H1 (cell line): ENCODE measurements around the gene CCDC86. TPM values are rescaled to one million over a fixed set of nuclear protein-coding genes. Genes with fewer than 3 reads are reported as not detected.

Source experiments
- CTCF ChIA-PET: fragments of 300-600 bp; sonication (Branson Sonifier 250); formaldehyde crosslinking; loops from one replicate; lab custom pipeline; 2021; ENCODE audit not compliant: partially characterized antibody; lab: Charles Lee
- POLR2A ChIA-PET: fragments of 300-600 bp; sonication (Branson Sonifier 250); formaldehyde crosslinking; loops from one replicate; lab custom pipeline; 2021; ENCODE audit warnings: inconsistent platforms; ENCODE audit not compliant: partially characterized antibody; lab: Charles Lee
- DNase-seq, 2 experiments: peaks; one replicate each; pipeline versions ENCODE4 v3.0.0 to v3.0.0-alpha.2; 2010 to 2022; ENCODE audit warnings: low spot score in 2 of 2, low read depth in 1 of 2, mixed read lengths in 1 of 2
- FAIRE-seq: peaks from 2 replicates; lab custom pipeline; 2011; peaks lifted over from hg19 to GRCh38; lab: Jason Lieb, UNC
- H2AFZ ChIP-seq: 2 replicates; pipeline ENCODE4 v1.8.1; 2012; ENCODE audit warnings: low read length, inconsistent platforms
- H2AK5ac ChIP-seq: 2 replicates; pipeline ENCODE4 v1.6.1; 2013; ENCODE audit warnings: low read depth, low read length
- H2BK120ac ChIP-seq: replicated peaks from 2 replicates; pipeline ENCODE3; 2013; ENCODE audit warnings: low read depth, low read length, inconsistent platforms
- H2BK12ac ChIP-seq: 2 replicates; pipeline ENCODE4 v1.6.1; 2013; ENCODE audit warnings: low read depth, low read length
- H2BK15ac ChIP-seq: 2 replicates; pipeline ENCODE4 v1.6.1; 2013; ENCODE audit warnings: low read length
- H2BK20ac ChIP-seq: 2 replicates; pipeline ENCODE4 v1.6.1; 2013; ENCODE audit warnings: low read length
- H2BK5ac ChIP-seq: 2 replicates; pipeline ENCODE4 v1.6.1; 2013; ENCODE audit warnings: low read depth, low read length
- H3K14ac ChIP-seq: 2 replicates; pipeline ENCODE4 v1.6.1; 2013; ENCODE audit warnings: inconsistent platforms; ENCODE audit not compliant: insufficient read length
- H3K18ac ChIP-seq: 2 replicates; pipeline ENCODE4 v1.6.1; 2013; ENCODE audit warnings: low read length; ENCODE audit errors: extremely low read depth
- H3K23ac ChIP-seq: 2 replicates; pipeline ENCODE4 v1.6.1; 2013; ENCODE audit warnings: inconsistent platforms; ENCODE audit not compliant: insufficient read length
- H3K23me2 ChIP-seq: 2 replicates; pipeline ENCODE4 v1.6.1; 2013; ENCODE audit warnings: low read depth, low read length
- H3K27ac ChIP-seq: 2 replicates; pipeline ENCODE4 v1.6.1; 2011; ENCODE audit warnings: low read depth, low read length, inconsistent platforms
- H3K27me3 ChIP-seq, 4 experiments: replicated peaks in 1 of 4; 1 replicate in 1 of 4; 2 replicates in 3 of 4; pipeline versions ENCODE4 v1.6.1 to v1.8.1; 2011 to 2013; ENCODE audit warnings: low read length in 3 of 4, mild to moderate bottlenecking in 3 of 4, inconsistent platforms in 2 of 4, mixed read lengths in 2 of 4, moderate library complexity in 1 of 4; ENCODE audit not compliant: control insufficient read depth in 3 of 4, insufficient read depth in 3 of 4; ENCODE audit errors: extremely low read depth in 1 of 4
- H3K36me3 ChIP-seq, 4 experiments: 2 replicates each; pipeline versions ENCODE4 v1.6.1 to v1.8.1; 2011 to 2013; ENCODE audit warnings: mild to moderate bottlenecking in 4 of 4, low read length in 3 of 4, moderate library complexity in 2 of 4, control low read depth in 1 of 4, inconsistent platforms in 1 of 4; ENCODE audit not compliant: insufficient read depth in 4 of 4, control insufficient read depth in 2 of 4
- H3K4ac ChIP-seq: replicated peaks from 2 replicates; pipeline ENCODE3; 2013; ENCODE audit warnings: low read length, low read depth, mixed read lengths, inconsistent platforms; ENCODE audit not compliant: insufficient read length
- H3K4me1 ChIP-seq, 4 experiments: replicated peaks in 1 of 4; 1 replicate in 1 of 4; 2 replicates in 3 of 4; pipeline versions ENCODE4 v1.6.1 to v1.8.1; 2011 to 2013; ENCODE audit warnings: low read length in 3 of 4, inconsistent platforms in 2 of 4, mixed read lengths in 1 of 4; ENCODE audit not compliant: insufficient read depth in 4 of 4, control insufficient read depth in 3 of 4
- H3K4me2 ChIP-seq, 2 experiments: 2 replicates each; pipeline versions ENCODE4 v1.6.1 to v1.8.1; 2011 to 2013; ENCODE audit warnings: low read depth in 2 of 2, low read length in 2 of 2, control low read depth in 1 of 2, inconsistent platforms in 1 of 2, mild to moderate bottlenecking in 1 of 2; ENCODE audit not compliant: insufficient read depth in 1 of 2
- H3K4me3 ChIP-seq, 4 experiments: fragments of 200-600, 300-600 bp in 1 of 4; sonication (generic), shearing (Covaris generic), sonication (Bioruptor Twin) in 1 of 4; 2 replicates each; pipeline versions ENCODE4 v1.5.1 to v1.8.1; 2011 to 2016; ENCODE audit warnings: low read length in 4 of 4, low read depth in 3 of 4, control low read depth in 2 of 4, inconsistent platforms in 2 of 4, mild to moderate bottlenecking in 2 of 4, mixed read lengths in 1 of 4, moderate library complexity in 1 of 4; ENCODE audit not compliant: insufficient read depth in 2 of 4; ENCODE audit errors: extremely low read depth in 1 of 4
- H3K56ac ChIP-seq: replicated peaks from 2 replicates; pipeline ENCODE3; 2013; ENCODE audit warnings: low read depth, mild to moderate bottlenecking, mixed read lengths, low read length, inconsistent platforms; ENCODE audit not compliant: insufficient read length
- H3K79me1 ChIP-seq: 2 replicates; pipeline ENCODE4 v1.6.1; 2013; ENCODE audit warnings: low read depth, low read length, control low read depth
- H3K79me2 ChIP-seq, 2 experiments: 2 replicates each; pipeline versions ENCODE4 v1.6.1 to v1.8.1; 2012 to 2013; ENCODE audit warnings: low read length in 2 of 2, mild to moderate bottlenecking in 2 of 2, inconsistent platforms in 1 of 2; ENCODE audit not compliant: insufficient read depth in 2 of 2, control insufficient read depth in 1 of 2
- H3K9ac ChIP-seq, 4 experiments: replicated peaks in 1 of 4; 1 replicate in 1 of 4; 2 replicates in 3 of 4; pipeline versions ENCODE4 v1.6.1 to v1.8.1; 2011 to 2013; ENCODE audit warnings: low read depth in 3 of 4, low read length in 3 of 4, control low read depth in 2 of 4, mild to moderate bottlenecking in 2 of 4, moderate library complexity in 2 of 4, inconsistent platforms in 1 of 4; ENCODE audit errors: extremely low read depth in 1 of 4
- H3K9me3 ChIP-seq, 2 experiments: 2 replicates each; pipeline versions ENCODE4 v1.6.1 to v1.8.1; 2012 to 2013; ENCODE audit warnings: mild to moderate bottlenecking in 2 of 2, moderate library complexity in 2 of 2, control low read depth in 1 of 2, inconsistent platforms in 1 of 2, low read depth in 1 of 2, low read length in 1 of 2, mixed read lengths in 1 of 2; ENCODE audit not compliant: insufficient read depth in 2 of 2
- H4K20me1 ChIP-seq, 2 experiments: replicated peaks in 1 of 2; 2 replicates each; pipeline versions ENCODE3 to v1.8.1; 2011 to 2013; ENCODE audit warnings: inconsistent platforms in 2 of 2, low read length in 2 of 2, mild to moderate bottlenecking in 1 of 2; ENCODE audit not compliant: insufficient read depth in 2 of 2, control insufficient read depth in 1 of 2
- H4K5ac ChIP-seq: 2 replicates; pipeline ENCODE4 v1.6.1; 2013; ENCODE audit warnings: low read length, low read depth, mixed read lengths, inconsistent platforms; ENCODE audit not compliant: insufficient read length
- H4K8ac ChIP-seq: 2 replicates; pipeline ENCODE4 v1.8.0; 2013; ENCODE audit warnings: mild to moderate bottlenecking, moderate library complexity, low read length, inconsistent platforms; ENCODE audit not compliant: insufficient read depth; ENCODE audit errors: extremely low read depth
- H4K91ac ChIP-seq: replicated peaks from 2 replicates; pipeline ENCODE3; 2013; ENCODE audit warnings: low read length, mixed read lengths, inconsistent platforms; ENCODE audit not compliant: insufficient read length
- CTCF ChIP-seq, 3 experiments: IDR thresholded peaks; 1 replicate in 2 of 3; 2 replicates in 1 of 3; pipeline versions ENCODE4 v1.5.1 to v1.6.1; 2011; ENCODE audit warnings: low read length in 3 of 3, mild to moderate bottlenecking in 3 of 3, inconsistent platforms in 2 of 3, low read depth in 1 of 3, moderate library complexity in 1 of 3; ENCODE audit not compliant: insufficient read depth in 1 of 3; ENCODE audit errors: control extremely low read depth in 1 of 3
- RAD21 ChIP-seq, 2 experiments: IDR thresholded peaks in 1 of 2; conservative IDR thresholded peaks in 1 of 2; 2 replicates each; pipeline ENCODE4 v1.6.1; 2011; ENCODE audit warnings: low read depth in 2 of 2, low read length in 2 of 2, improper control_type of control experiment in 1 of 2, inconsistent platforms in 1 of 2, mild to moderate bottlenecking in 1 of 2, moderate library complexity in 1 of 2
- TAF7 ChIP-seq: optimal IDR thresholded peaks from 2 replicates; pipeline ENCODE3; 2011; ENCODE audit warnings: low read depth, mild to moderate bottlenecking, inconsistent platforms, low read length, moderate library complexity, borderline replicate concordance
- WGBS, 2 experiments: shearing (Covaris generic) in 1 of 2; methylation state at CpG; one replicate each; pipeline versions ENCODE4 v1.1.6 to v1.1.7; 2013 to 2015; ENCODE audit warnings: low lambda C conversion rate in 2 of 2, mixed read lengths in 2 of 2, inconsistent platforms in 1 of 2, low coverage in 1 of 2, missing lambda C conversion rate in 1 of 2; ENCODE audit not compliant: insufficient replicate concordance in 2 of 2, insufficient coverage in 1 of 2, insufficient read length in 1 of 2; ENCODE audit errors: extremely low coverage in 1 of 2, missing lambda C conversion rate in 1 of 2; 5-methylcytosine and 5-hydroxymethylcytosine counted together
- polyA plus RNA-seq, 7 experiments: library from polyadenylated mRNA; depleted of rRNA in 3 of 7; stranded (reverse) in 5 of 7; unstranded in 2 of 7; fragments of >200 nt in 5 of 7; fragments of 200-250 nt in 2 of 7; gene quantifications; 1 replicate in 5 of 7; 2 replicates in 1 of 7; 4 replicates in 1 of 7; pipeline versions ENCODE4 v1.2.1 to v1.2.3, GENCODE V29; 2011 to 2013; ENCODE audit warnings: missing spikeins in 2 of 7, mixed read lengths in 2 of 7
- total RNA-seq: library from RNA; stranded (reverse); fragmentation: NEBNext Ultra II Directional; extraction: Animal tissue kit (Norgen Biotek cat#: 25700); gene quantifications from 2 replicates; pipeline ENCODE4 v1.2.1, GENCODE V29; 2021

CCDC86 gene
- total and polyA plus RNA-seq, 2 of the 8 experiments (the other 6 are each of a cell fraction or from before 2014, with no cell fraction given): 37.7 to 76.4 TPM

GRCh38 chr11:60887556-60887955 is 45.6 kb downstream of the CCDC86 start:
- H2BK20ac ChIP-seq: no peak overlapping the region
- no peaks in the 10 kb centered on the region for H3K4me1 ChIP-seq
- no peak overlapping the region for H2AFZ ChIP-seq
- no peaks in the 10 kb centered on the region for H3K9me3 ChIP-seq
- no peak overlapping the region for H3K4me2 ChIP-seq
- H3K23ac ChIP-seq: no peak overlapping the region
- H2BK120ac ChIP-seq: no peak overlapping the region
- H4K91ac ChIP-seq: no peak overlapping the region
- no peaks in the 10 kb centered on the region; the same call in 1 of the 2 replicates for H3K79me1 ChIP-seq
- peaks cover 0 to 7% of the 10 kb centered on the region in 2 experiments for H4K20me1 ChIP-seq
- H3K23me2 ChIP-seq: no peaks in the 10 kb centered on the region
- ChIA-PET POLR2A (interaction anchor here (0.6 to 3.5 kb wide), 9 partner anchors 10 to 113 kb away, joined by 3 to 18 read pairs (median 5); partner anchors contain the start of gene PRPF19), CTCF (interaction anchor here (0.7 to 23.0 kb wide), 39 partner anchors 11 to 307 kb away, joined by 3 to 522 read pairs (median 5); partner anchors contain the start of genes MS4A10, PRPF19, TMEM109 and ZP1)
- peak; percentile 54 to 85 (median 84) for TF ChIP-seq CTCF (IDR thresholded peaks at IDR 0.05; ENCODE audit: control extremely low read depth in 1 of 3, insufficient read depth in 1 of 3, low read depth in 1 of 3, low read length in 3 of 3)
- TF ChIP-seq RAD21 (IDR thresholded peaks at IDR 0.05 in 1 of 2, conservative IDR thresholded peaks at IDR 0.05 in 1 of 2; ENCODE audit: low read depth in 2 of 2, low read length in 2 of 2): peak; percentile 92 to 93
- TF ChIP-seq TAF7: no peak
- no peak overlapping the region for H4K8ac ChIP-seq
- peaks cover 0 to 15% (median 4%) of the 10 kb centered on the region in 4 experiments; a peak in 4 of 8 replicates for H3K36me3 ChIP-seq
- H3K18ac ChIP-seq: no peak overlapping the region
- no peak overlapping the region for H2AK5ac ChIP-seq
- H3K14ac ChIP-seq: no peak overlapping the region
- H3K79me2 ChIP-seq: no peaks in the 10 kb centered on the region
- peak in 1 of 2 experiments; percentile 60 for DNase-seq
- no peak overlapping the region for H3K27ac ChIP-seq
- no peak overlapping the region for H3K4me3 ChIP-seq
- FAIRE-seq: no peak
- H3K56ac ChIP-seq: no peak overlapping the region
- no peak overlapping the region for H2BK5ac ChIP-seq
- no peak overlapping the region for H2BK15ac ChIP-seq
- no peak overlapping the region for H3K4ac ChIP-seq
- H3K27me3 ChIP-seq: no peaks in the 10 kb centered on the region
- 65% methylated on average over 5 of the region's 5 CpGs; no CpG with 5 or more reads in 1 of the 2 experiments for WGBS, 2 experiments
- H3K9ac ChIP-seq: no peak overlapping the region
- H4K5ac ChIP-seq: no peak overlapping the region
- no peak overlapping the region for H2BK12ac ChIP-seq
